SHP77 (cell line): Measurements from ENCODE around the gene EMILIN1.

Experiments
- DNase-seq, 2 experiments: peaks; one replicate each; lab custom pipeline; 2025; lab: John Stamatoyannopoulos, UW

EMILIN1 gene

DNA sequence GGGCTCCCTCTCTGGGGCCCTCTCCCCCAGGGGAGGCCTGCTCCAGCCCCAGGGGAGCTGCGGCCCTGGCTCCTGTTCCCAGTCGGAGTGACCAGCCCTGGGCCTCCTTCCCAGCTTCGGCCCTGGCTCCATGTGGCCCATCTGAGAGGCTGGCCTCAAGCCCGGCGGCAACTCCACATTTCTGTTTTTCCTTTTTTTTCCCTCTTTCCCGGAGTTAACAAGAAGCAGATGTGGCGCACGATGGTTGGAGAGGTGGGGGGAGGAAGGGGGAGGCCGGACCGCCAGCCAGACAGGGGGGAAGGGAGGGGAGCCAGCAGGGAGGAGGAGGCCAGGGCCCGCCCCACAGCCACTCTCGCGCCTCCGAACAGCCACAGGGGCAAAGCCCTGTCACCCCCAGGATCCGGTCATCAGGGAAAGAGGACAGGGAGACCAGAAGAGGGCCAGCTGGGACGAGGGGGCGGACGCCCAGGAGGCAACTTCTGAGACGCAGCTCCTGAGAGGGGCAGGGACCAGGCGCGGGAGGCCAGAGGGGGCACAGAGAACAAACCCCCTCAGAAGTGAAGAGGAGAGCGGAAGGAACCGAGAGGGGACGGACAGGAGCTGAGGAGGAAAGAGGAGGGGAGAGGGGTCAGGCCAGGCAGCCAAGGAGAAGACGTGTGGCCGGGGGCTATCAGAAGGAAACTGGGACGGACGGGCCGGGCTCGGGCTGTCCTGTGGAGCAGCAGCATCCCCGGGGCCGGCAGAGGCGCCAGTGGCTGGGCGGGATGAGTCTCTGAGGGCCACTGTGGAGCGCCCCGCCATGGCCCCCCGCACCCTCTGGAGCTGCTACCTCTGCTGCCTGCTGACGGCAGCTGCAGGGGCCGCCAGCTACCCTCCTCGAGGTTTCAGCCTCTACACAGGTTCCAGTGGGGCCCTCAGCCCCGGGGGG, at the start of gene EMILIN1:
Gene EMILIN1 (plus strand): TSS at position 349 of the 928 bp plus-strand sequence. CDS start 451 bp downstream, at position 800.
- no peak for DNase-seq

DNA sequence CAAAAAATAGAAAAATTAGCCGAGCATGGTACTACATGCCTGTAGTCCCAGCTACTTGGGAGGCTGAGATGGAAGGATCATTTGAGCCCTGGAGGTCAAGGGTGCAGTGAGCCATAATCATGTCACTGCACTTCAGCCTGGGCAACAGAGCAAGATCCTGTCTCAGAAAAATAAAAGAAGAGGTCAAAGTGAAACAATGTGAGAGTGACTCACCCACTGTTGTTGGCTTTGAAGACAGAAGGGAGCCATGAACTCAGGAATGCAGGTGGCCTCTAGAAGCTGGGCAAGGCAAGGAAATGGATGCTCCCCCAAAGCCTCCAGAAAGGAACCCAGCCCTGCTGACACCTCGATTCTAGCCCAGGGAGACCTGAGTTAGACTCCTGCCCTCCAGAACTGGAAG, 49.4 kb upstream of the EMILIN1 start:
- no peak for DNase-seq

DNA sequence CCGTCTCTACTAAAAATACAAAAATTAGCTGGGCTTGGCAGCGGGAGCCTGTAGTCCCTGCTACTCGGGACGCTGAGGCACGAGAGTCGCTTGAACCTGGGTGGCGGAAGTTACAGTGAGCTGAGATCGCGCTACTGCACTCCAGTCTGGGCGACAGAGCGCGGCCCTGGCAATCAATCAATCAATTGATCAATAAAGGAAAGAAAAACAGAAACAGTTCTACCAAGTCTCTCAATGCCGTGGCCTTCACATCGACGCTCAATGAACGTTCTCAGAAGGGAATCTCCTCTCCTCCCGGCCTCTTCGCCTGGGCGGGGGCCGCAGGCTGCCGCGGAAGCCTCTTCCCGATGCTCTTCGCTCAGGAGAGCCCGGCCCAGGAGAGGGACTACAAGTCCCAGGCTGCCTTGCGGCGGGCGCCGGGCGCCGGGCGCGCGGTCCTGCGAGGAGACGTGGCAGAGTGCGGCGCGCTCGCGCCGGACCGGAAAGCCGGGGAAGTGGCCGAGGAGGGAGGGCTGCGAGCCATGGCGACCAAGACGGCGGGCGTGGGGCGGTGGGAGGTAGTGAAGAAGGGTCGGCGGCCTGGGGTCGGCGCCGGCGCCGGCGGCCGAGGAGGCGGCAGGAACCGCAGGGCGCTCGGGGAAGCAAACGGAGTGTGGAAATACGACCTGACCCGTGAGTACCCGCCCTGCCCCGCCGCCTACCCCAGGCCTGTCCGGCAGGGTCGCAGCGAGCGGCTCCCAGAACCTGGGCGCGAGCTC, 45.7 kb upstream of the EMILIN1 start, which contains the start of gene TMEM214:
Gene TMEM214 (plus strand): TSS at position 471 of the 758 bp plus-strand sequence. CDS start 51 bp downstream, at position 522.
- DNase-seq: peak; percentile 78 to 88

DNA sequence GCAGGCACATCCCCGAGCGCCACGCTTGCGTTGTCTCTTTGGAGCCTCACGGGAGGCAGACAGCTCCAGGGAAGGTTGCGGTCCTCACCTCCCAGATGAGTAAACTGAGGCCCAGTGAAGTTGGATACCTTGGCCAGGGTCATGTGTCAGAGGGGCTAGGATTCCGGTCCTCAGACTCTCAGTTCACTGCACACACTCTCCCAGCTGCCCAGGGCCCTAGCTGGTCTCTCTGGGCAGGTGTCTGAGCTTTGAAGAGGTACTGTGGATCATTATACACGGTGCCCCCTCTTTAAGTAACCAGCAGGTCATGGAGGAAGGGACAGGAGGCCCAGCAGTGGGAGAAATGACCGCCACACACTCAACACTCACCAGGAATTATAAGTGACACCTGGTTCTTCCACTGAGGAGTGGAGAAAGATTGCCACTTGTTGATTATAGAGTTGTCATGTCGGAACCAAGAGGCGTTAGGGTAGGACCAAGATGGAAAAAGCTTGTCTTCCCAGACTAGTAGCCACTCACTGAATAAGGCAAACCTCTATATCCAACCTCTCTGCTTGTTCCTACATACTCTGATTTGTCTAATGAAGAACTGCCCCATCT, 45.1 kb upstream of the EMILIN1 start:
- no peak for DNase-seq

DNA sequence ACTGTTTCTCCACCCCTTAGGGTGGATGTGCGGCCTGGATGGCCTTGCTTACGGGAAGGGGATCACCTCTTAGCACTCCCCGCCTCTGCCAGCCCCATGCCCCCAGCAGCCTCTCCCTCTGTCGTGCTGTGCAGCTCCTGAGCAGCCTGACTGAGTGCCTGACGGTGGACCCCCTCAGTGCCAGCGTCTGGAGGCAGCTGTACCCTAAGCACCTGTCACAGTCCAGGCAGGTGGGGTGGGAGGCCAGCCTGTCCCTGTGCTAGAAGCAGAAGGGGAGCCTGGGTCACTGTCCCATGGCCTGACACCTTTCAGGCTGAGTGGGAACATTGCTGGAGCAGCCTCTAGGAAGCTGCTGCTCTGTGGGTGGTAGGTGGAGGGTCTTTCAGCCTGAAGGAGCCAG, 40.4 kb upstream of the EMILIN1 start:
- no peak for DNase-seq

DNA sequence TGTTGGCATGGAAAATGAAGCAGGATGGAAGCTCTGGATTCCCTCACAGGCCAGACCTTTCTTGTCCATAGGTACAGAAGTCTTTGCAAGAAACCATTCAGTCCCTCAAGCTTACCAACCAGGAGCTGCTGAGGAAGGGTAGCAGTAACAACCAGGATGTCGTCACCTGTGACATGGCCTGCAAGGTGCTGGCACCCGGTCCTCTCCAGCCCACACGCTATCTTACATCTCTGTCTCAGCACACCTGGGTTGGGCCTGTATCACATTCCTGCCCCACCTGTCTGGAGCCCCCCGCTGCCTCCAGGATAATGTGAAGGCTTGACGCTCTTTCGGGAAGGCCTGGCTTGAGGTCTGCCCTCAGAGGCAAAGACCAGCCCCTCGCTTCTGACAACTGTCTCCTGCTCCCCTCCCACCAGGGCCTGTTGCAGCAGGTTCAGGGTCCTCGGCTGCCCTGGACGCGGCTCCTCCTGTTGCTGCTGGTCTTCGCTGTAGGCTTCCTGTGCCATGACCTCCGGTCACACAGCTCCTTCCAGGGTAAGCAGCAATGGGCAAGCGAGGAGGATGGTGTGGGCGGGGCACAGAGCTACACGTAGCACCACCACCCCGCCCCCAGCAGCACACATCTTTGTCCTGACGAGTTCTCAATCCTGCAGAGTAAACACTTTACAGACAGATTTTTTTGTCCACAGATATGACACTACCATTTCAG, 39.6 kb upstream of the EMILIN1 start:
- DNase-seq: no peak

DNA sequence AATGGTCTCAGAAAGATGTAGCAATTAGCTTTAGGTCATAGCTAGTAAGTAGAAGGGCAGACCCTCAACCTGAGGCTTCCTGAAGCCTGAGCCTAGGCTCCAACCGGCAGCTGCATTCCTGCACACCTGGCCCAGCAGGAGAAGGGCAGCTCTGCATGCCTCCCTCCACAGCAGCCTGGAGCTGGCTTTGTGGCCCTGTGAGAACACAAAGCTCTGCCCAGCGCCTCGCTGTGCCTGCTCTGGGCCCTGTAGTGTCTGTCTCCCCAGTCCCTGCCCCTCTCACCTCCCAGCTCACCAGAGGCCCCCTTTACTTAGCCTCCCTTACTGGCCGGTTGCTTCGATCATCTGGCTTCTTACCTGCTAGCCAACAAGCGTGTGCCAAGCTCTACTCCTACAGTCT, 39.0 kb upstream of the EMILIN1 start:
- DNase-seq: no peak

DNA sequence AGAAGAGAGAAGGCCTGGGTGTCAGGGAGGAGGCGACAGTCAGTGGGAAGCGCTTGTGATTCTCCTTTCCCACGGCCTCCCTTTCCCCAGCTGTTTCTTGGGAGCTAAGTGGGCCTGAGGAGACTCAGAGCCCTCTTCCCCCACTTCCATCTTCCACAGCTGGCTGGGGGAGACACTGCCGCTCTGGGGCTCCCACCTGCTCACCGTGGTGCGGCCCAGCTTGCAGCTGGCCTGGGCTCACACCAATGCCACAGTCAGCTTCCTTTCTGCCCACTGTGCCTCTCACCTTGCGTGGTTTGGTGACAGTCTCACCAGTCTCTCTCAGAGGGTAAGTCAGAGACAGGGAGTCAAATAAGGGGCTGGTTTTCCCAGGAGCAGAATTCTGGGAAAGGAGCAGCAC, 38.5 kb upstream of the EMILIN1 start:
- no peak for DNase-seq

DNA sequence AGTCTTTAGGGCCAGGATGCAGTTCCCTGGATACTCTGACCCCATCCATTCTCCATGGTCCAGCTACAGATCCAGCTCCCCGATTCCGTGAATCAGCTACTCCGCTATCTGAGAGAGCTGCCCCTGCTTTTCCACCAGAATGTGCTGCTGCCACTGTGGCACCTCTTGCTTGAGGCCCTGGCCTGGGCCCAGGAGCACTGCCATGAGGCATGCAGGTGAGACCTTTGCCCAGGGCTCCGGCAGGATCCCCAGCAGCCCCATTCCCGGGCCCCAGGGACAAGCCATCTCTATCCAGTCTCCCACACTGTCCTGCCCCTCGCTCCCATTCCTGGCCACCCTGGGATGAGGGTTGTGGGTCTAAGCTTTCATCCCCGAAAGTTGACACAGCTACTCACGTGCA, 38.1 kb upstream of the EMILIN1 start:
- no peak for DNase-seq

DNA sequence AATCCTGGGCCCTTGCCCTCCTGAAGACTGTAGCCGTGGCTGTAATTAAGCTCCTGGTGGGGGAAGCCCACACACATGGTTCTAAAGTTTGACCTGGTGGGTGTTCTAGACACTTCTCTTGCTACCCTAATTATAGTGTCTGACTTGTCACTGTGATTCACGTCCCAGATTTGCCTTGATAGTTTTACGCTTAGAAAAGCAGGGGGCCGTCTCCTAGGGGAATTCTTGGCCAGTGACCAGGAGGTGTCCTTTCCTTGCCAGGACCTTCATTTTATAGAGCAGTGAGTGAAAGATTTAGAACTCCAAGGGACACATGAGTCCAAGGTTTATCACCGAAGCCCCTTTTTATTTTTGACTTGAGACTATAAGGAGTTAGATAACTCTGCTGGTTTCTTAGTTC, 36.7 kb upstream of the EMILIN1 start:
- DNase-seq: no peak

DNA sequence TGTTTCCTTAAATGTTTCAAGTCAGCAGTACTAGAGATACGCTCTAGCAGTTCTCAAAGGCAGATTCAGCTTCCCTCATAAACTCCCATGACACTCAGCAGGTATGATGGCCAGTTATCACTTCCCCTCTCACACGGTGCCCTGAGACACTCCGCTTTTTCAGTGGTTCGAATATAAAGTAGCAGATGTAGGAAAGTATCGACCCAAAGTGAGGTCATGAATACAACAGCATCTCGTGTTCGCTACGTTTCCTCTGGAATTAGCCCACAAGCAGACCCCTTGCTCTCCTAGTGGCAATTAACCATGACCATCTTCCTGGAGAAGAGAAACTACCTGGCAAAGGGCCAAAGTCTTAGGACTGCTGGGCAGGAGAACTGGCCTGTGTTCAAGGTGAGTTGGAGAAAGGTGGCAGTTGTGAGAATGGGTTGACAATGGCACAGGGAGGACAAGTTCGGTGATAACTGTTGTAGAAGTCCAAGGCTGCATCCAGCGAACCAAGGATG, 36.2 kb upstream of the EMILIN1 start:
- DNase-seq: no peak

DNA sequence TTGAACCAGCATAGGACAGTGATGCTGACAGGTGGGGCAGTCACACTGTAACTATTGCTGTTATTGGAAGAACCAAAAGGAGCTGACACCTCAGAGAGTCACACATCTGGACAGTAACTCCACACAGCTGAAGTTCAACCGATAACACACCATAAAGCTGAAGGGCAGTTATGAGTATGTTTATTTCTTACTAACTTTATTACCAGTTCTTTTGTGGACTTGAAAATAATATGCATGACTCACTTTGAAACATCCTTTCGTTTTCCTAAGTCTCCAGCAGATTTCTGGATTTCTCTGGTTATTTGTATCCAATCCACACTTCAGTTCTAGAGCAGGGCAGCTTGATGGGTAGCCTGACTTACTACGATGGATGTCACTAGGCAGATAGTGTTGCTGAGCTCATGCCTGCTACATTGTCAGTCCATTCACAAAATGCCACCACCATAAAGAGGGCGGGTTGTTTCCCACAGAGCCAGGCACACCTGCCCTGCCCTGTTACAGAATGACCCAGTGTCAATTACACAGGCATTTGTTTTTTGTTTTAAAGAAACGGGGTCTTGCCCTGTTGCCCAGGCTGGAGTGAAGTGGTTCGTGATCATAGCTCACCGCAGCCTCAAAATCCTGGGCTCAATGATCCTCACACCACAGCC, 35.3 kb upstream of the EMILIN1 start:
- DNase-seq: no peak

DNA sequence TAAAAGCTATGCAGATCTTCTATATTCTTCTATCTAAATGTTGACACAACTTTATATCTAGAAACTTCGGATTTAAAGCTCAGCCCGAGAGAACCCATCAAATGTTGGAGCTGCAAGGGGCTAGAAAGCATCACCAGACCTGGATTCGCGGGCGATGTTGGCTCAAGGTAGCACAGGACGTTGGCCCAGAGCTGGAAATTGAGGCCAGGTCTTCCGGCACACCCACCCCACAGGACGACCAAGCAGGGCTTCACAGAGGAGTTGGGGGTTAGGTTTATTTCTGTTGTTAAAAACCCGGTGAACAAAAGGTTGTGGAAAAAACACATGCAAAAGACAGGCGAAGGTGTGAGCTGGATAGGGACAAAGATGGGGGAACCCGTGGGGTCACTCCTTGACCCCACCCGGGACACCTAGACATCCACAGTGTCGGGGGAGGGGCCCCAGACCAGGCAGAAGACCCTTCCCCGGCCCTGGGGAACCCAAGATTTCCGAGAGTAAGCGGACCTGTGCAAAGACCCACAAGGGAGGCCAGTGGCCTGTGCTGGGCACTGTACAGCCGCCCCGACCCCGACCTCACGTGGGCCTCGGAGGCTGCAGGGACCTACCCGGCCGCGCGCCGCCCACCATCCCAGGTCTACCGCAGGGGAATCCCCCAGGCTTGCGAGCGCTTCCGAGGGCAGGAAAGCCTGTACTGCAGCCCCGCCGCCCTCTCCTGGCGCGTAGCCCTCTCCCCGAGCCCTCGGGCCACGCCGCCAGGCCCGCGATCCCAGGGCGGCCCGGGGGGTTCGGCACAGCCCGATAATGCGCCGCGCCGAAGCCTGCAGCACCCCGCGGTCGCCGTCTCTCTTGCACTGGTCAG, 28.8 kb upstream of the EMILIN1 start:
- peak in 1 of 2 experiments; percentile 71 for DNase-seq

DNA sequence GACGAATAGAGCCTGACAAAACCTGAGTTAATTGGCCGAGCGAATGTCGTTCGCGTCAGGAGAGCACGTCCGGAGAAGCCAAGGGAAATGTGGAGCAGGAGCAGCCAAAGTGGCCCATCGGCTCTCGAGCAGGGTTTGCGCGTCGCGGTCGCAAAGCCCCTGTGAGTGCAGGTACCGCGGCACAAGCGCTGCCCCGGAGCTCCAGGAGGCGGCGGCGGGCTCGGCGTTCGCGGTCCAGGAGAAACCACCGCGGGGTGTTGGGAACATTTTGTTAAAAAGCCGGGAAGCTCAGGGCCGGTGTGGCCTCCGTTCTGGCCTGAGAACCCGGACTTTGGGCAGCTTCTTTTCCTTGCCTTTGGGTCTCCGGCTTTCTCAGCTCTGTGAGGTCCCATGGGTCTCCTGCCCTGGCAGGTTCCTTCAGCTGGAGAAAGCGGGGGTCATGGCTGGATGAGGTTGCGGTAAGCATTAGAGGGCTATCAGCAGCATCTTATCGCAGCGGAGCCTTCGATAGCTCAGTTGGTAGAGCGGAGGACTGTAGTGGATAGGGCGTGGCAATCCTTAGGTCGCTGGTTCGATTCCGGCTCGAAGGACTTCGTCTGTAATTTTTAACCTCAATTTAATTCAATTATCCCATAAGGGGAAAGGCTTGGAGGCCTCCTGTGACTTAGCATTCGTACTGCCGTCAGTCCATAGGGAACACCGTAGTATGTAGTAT, 28.0 kb upstream of the EMILIN1 start:
- peak; percentile 85 to 90 for DNase-seq

DNA sequence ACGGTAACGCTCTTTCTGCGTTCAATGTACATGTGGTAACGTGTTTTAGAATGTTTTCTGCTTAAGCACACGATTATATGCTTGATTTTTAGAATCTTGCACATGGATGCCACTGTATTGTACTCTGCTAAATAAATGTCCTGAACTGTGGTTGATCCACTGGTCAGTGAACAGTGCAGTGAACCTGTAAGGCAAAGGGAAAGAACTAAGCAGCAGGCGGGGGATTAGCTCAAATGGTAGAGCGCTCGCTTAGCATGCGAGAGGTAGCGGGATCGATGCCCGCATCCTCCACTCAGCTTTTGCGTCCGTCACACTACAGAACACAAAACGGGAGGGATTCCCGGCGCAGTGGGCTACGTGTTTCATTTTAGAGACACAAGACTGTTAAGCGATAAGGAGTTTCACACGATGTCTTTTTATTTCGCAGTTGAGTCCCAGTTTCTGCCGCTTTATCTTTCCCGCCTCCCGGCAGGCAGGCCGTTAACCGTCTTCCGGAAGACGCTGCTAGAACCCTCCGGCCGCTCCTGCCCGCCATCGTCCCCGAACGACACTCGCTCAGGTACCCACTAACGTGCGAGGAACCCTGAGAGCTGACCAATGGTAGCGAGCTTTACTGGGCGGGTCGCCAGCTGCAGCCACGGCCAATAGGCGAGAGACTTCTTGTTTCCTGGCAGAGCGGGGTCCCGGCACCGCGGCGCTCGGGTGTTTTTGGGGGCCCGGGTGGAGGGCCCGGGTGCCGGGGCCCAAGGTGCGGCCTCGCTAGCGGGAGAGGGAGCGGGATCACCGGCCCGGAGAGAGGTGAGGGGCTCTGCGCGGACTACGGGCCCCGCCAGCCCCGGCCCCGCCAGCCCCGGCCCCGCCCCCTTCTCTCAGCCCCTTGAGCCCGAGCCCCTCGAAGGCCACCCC, 27.2 kb upstream of the EMILIN1 start, which contains the start of gene AGBL5:
Gene AGBL5 (plus strand): TSS at position 673 of the 906 bp plus-strand sequence. CDS start 1,291 bp downstream, outside the sequence.
- peak; percentile 84 to 87 for DNase-seq

DNA sequence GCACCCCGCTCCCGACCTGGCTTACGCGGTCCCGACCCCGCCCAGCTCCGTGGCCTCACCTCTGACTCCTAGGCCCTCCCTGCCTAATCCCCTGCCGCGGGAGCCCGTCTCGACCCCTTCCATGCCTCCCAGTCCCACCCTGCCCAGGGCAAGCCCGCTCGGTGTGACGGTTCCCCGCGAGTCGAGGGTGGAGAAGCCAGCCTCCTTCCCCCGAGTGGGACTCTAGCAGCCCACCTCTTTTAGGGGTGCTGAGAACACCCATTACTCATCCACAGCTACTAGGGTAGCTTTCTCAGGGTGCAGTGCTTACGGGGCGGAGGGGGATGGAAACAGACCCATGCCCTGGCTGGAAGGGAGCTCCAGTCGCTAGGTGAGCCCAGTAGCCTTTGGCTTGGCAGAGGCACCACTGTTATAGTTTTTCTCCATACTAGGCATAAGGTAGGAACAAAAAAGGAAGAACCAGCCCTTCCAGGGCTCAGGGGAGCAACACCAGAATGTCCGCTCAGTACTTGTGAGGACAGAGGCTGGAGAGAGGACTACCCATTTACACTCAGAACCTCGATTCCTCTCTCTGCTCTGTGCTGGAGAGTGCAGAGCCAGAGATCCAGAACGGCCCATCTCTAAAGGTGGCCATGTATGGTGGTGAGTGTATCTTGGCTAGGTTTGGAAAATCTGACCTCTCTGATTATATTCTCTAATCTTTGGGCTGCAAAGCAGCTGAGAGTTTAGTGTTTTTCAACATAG, 26.3 kb upstream of the EMILIN1 start:
- DNase-seq: no peak

DNA sequence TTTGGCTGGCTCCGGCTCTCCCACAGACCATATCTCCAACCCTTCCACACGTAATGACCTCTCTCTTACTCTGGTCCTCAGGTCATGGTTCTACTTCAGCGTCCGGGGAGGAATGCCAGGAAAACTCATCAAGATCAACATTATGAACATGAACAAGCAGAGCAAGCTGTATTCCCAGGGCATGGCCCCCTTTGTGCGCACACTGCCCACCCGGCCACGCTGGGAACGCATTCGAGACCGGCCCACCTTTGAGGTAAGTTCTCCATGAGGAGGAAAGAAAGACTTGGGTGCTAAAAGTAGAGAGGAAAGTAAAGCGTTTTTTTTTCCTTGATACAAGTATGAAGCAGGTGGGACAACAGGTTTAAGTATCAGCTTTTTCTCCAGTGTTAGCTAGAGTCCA, 25.1 kb upstream of the EMILIN1 start:
- DNase-seq: no peak

DNA sequence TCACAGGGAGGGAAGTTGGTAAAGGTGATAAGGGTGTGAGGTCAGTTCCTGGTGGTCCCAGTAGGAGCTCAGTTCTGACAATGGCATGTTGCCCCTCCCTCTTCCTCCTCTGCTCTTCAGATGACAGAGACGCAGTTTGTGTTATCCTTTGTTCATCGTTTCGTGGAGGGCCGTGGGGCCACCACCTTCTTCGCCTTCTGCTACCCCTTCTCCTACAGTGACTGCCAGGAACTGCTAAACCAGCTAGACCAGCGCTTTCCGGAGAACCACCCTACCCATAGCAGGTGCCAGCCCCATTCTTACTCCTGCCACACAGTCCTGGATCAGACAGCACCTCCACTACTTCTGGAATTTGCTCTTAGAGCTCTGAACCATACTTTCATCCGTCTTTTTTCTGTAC, 24.6 kb upstream of the EMILIN1 start:
- no peak for DNase-seq
